ACC112 (cell line): ENCODE measurements around the gene HNRNPUL1.

ENCODE experiments used
- H2AFZ ChIP-seq: fragments of 200-600 bp; sonication (generic); one replicate; pipeline ENCODE4 v1.6.0; 2017; ENCODE audit warnings: antibody characterized with exemption, low read length; ENCODE audit not compliant: unreplicated experiment
- H3K27ac ChIP-seq: fragments of 200-600 bp; sonication (generic); 2 replicates; pipeline ENCODE4 v1.5.1; 2014; ENCODE audit warnings: low read depth, mild to moderate bottlenecking, antibody characterized with exemption, low read length, moderate library complexity
- H3K27me3 ChIP-seq: fragments of 200-600 bp; sonication (generic); 2 replicates; pipeline ENCODE4 v1.6.1; 2014; ENCODE audit warnings: mild to moderate bottlenecking, antibody characterized with exemption, low read length, moderate library complexity, mixed read lengths; ENCODE audit not compliant: insufficient read depth
- H3K36me3 ChIP-seq: fragments of 200-600 bp; sonication (generic); 2 replicates; pipeline ENCODE4 v1.6.1; 2016; ENCODE audit warnings: mild to moderate bottlenecking, antibody characterized with exemption, low read length, moderate library complexity, mixed read lengths; ENCODE audit not compliant: insufficient read depth
- H3K4me1 ChIP-seq: fragments of 200-600 bp; sonication (generic); one replicate; pipeline ENCODE4 v1.6.1; 2016; ENCODE audit warnings: low read length, mixed read lengths; ENCODE audit not compliant: insufficient read depth, unreplicated experiment, control insufficient read depth
- H3K4me3 ChIP-seq: fragments of 200-600 bp; sonication (generic); 2 replicates; pipeline ENCODE4 v1.5.1; 2014; ENCODE audit warnings: mild to moderate bottlenecking, low read depth, low read length
- H3K79me2 ChIP-seq: fragments of 200-600 bp; sonication (generic); one replicate; pipeline ENCODE4 v1.6.0; 2016; ENCODE audit warnings: low read length; ENCODE audit not compliant: control insufficient read depth, unreplicated experiment, insufficient read depth

Gene HNRNPUL1

DNA sequence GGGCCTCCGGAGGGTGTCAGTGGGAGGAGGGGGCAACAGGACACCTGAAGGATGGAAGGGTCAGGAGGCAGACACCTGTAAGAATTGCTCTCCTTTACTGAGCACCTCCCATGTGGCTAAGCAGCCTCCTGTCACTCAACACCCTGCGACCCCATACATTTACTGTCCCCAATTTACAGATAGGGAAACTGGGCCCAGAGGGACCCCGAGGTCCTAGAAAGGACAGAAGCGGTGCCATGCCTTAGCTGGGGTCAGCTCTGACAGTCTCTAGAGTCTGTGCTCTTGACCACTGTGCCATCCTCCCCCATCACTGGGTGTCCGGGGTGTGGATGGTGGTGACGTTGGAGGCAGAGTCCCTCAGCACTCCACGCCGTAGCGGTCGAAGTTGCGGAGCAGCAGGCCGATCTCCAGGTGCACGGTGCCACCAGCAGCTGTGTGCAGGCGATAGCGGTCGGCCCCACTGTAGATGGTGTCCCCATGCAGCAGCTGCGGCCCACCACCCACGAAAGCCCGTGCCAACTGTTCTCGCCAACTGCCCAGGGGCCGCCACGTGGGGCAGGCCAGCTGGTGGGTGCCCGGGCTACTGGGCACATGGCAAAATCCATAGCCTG, 90.3 kb downstream of the HNRNPUL1 start:
- Histone ChIP-seq H3K27me3 (no peaks in the 10 kb centered on the region), H3K4me3 (peak overlapping the region; percentile 98), H2AFZ (no peak overlapping the region), H3K27ac (no peak overlapping the region), H3K79me2 (peaks cover 31% of the 10 kb centered on the region), H3K4me1 (no peaks in the 10 kb centered on the region), H3K36me3 (no peaks in the 10 kb centered on the region)

DNA sequence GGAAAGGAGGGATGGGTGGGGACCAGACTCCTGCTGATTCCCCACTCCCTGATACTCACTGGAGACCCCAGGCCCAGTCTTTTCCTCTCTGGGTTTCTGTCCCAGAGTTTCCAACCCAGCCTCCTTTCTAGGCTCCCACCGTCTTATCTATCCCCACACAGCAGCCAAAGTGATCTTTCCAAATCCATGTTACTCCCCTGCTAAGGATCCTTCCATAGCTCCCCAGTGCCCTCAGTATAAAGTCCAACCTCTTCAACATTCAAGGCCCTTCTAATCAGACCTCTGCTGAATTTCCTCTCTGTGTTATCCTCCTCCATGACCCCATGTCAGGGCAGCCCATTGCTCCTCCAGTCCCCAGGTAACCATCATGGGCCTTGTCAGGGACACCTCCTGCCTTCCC, 90.9 kb downstream of the HNRNPUL1 start:
- Histone ChIP-seq H2AFZ (no peak overlapping the region), H3K79me2 (peaks cover 25% of the 10 kb centered on the region), H3K4me3 (no peak overlapping the region), H3K27me3 (no peaks in the 10 kb centered on the region), H3K27ac (no peak overlapping the region), H3K4me1 (no peaks in the 10 kb centered on the region), H3K36me3 (no peaks in the 10 kb centered on the region)

DNA sequence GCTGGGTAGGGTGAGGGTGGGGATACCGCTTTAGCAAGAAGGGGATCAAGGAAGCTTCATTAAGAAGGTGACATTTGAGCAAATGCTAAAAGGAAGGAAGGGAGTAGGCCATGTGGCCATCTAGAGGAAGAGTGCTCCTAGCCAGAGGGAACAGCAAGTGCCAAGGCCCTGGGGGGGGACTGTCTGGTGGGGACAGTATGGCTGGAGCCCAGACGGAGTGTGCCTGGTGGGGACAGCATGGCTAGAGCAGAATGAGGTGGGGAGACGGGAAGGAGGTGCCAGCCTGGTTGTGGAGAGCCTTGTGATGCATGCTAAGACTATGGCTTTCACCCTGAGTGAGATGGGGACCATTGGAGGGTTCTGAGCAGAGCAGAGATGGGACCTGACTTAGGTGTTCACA, 91.6 kb downstream of the HNRNPUL1 start:
- no peaks in the 10 kb centered on the region for H3K4me1 ChIP-seq
- no peaks in the 10 kb centered on the region for H3K27me3 ChIP-seq
- H2AFZ ChIP-seq: no peak overlapping the region
- H3K36me3 ChIP-seq: no peaks in the 10 kb centered on the region
- H3K27ac ChIP-seq: no peak overlapping the region
- no peak overlapping the region for H3K4me3 ChIP-seq
- peaks cover 23% of the 10 kb centered on the region for H3K79me2 ChIP-seq

DNA sequence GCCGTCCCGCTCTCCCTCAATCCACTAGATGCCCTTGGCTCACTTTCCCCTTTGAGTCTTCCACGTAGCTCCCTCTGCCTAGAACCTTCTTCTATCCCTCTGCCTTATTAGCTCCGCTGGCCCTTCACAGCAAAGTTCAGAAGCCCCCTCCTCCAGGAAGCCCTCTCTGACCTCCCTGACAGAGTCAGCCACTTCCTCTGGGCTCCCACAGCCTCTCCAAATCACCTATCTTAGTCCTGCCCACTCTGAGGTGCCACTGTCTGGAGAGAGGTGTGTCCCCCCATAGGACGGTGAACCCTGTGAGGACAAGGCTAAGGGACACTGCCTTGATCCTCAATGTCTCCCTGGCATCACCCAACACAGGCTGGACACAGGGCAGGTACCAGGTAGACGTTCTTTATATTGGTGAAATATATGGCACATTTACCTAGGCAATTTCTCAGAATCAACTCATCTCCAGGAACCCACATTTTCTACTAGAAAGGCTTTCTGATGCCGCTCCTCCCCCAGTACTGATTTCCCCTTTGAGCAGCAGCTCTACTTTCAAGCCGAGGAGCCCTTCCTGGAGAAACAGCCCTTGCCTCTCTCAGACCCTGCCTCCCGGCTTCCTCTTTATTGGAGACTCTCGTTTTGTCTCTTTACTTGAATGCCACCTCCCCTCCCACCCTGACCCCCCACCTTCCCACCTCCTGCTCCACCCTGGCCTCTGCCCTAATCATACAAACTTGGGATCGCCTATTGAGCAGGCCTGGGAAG, 93.0 kb downstream of the HNRNPUL1 start:
- Histone ChIP-seq H3K36me3 (no peaks in the 10 kb centered on the region), H3K27me3 (no peaks in the 10 kb centered on the region), H3K79me2 (peaks cover 12% of the 10 kb centered on the region), H2AFZ (no peak overlapping the region), H3K27ac (no peak overlapping the region), H3K4me1 (no peaks in the 10 kb centered on the region), H3K4me3 (no peak overlapping the region)
